GM12878 (cell line): ENCODE measurements around the gene TRABD.

Source experiments
- BMI1 ChIP-seq: fragments of 450-650 bp; IDR thresholded peaks from 2 replicates; pipeline ENCODE4 v1.6.1; 2016; ENCODE audit warnings: mild to moderate bottlenecking, moderate library complexity, borderline replicate concordance
- CHD1 ChIP-seq: IDR thresholded peaks from 2 replicates; pipeline ENCODE4 v1.6.1; 2012; ENCODE audit warnings: low read depth, low read length, improper control_type of control experiment
- EGR1 ChIP-seq, 2 experiments: IDR thresholded peaks; 1 replicate in 1 of 2; 2 replicates in 1 of 2; pipeline ENCODE4 v1.6.1; 2011 to 2012; ENCODE audit warnings: low read depth in 2 of 2, low read length in 2 of 2, borderline replicate concordance in 1 of 2, mild to moderate bottlenecking in 1 of 2, moderate library complexity in 1 of 2
- FOXM1 ChIP-seq: IDR thresholded peaks from 2 replicates; pipeline ENCODE4 v1.6.1; 2012; ENCODE audit warnings: low read depth, mild to moderate bottlenecking, inconsistent platforms, low read length, moderate library complexity
- POLR2AphosphoS5 ChIP-seq: IDR thresholded peaks from 2 replicates; pipeline ENCODE4 v1.6.1; 2011; ENCODE audit warnings: mild to moderate bottlenecking, low read length, inconsistent platforms
- SMC3 ChIP-seq: IDR thresholded peaks from 2 replicates; pipeline ENCODE4 v1.6.1; 2011; ENCODE audit warnings: low read length, improper control_type of control experiment, borderline replicate concordance
- TF ChIP-seq, protein P1 (sequence below), 3 experiments: IDR thresholded peaks in 2 of 3; conservative IDR thresholded peaks in 1 of 3; 2 replicates each; pipeline ENCODE4 v1.5.1; 2011; ENCODE audit warnings: low read depth in 3 of 3, low read length in 3 of 3, mild to moderate bottlenecking in 3 of 3, control low read depth in 2 of 3, moderate library complexity in 2 of 3, inconsistent platforms in 1 of 3, mixed read lengths in 1 of 3; ENCODE audit not compliant: control insufficient read depth in 2 of 3, insufficient read depth in 1 of 3; ENCODE audit errors: extremely low read depth in 1 of 3
- TF ChIP-seq, protein P2 (sequence below): fragments of 450-650 bp; IDR thresholded peaks from 2 replicates; pipeline ENCODE4 v1.6.1; 2017; ENCODE audit warnings: borderline replicate concordance
- TF ChIP-seq, protein P3 (sequence below): fragments of 450-650 bp; IDR thresholded peaks from 2 replicates; pipeline ENCODE4 v1.6.1; 2014; ENCODE audit warnings: mild to moderate bottlenecking

DNA sequence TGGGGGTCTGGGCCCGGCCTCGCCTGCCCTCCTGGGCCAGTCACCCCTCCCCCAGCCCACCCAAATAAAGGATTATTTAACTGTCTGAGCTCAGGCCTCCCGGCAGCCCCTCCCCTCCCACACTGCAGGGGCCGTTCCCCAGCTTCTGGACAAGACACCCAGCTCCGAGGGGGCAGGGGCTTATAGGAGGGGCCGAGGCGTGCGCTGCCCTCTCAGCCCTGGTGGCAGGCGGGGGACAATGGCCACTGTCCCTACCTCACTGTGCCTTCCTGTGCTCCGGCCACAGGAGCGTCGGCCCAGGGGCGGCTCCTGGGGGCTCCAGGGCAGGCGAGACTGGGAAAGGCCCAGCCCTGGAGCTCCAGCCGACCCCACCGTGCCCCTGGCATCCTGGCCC, 12.9 kb downstream of the TRABD start:
- TF ChIP-seq EGR1 (IDR thresholded peaks at IDR 0.05; ENCODE audit: borderline replicate concordance in 1 of 2, low read depth in 2 of 2, low read length in 2 of 2) = no peak
- TF ChIP-seq CHD1 = no peak
- TF ChIP-seq FOXM1 = no peak
- TF ChIP-seq SMC3 = no peak
- TF ChIP-seq, protein P1, sequence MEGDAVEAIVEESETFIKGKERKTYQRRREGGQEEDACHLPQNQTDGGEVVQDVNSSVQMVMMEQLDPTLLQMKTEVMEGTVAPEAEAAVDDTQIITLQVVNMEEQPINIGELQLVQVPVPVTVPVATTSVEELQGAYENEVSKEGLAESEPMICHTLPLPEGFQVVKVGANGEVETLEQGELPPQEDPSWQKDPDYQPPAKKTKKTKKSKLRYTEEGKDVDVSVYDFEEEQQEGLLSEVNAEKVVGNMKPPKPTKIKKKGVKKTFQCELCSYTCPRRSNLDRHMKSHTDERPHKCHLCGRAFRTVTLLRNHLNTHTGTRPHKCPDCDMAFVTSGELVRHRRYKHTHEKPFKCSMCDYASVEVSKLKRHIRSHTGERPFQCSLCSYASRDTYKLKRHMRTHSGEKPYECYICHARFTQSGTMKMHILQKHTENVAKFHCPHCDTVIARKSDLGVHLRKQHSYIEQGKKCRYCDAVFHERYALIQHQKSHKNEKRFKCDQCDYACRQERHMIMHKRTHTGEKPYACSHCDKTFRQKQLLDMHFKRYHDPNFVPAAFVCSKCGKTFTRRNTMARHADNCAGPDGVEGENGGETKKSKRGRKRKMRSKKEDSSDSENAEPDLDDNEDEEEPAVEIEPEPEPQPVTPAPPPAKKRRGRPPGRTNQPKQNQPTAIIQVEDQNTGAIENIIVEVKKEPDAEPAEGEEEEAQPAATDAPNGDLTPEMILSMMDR (IDR thresholded peaks at IDR 0.05 in 2 of 3, conservative IDR thresholded peaks at IDR 0.05 in 1 of 3; ENCODE audit: control insufficient read depth in 2 of 3, extremely low read depth in 1 of 3, insufficient read depth in 1 of 3, low read depth in 3 of 3, low read length in 3 of 3) = no peak
- TF ChIP-seq, protein P2, sequence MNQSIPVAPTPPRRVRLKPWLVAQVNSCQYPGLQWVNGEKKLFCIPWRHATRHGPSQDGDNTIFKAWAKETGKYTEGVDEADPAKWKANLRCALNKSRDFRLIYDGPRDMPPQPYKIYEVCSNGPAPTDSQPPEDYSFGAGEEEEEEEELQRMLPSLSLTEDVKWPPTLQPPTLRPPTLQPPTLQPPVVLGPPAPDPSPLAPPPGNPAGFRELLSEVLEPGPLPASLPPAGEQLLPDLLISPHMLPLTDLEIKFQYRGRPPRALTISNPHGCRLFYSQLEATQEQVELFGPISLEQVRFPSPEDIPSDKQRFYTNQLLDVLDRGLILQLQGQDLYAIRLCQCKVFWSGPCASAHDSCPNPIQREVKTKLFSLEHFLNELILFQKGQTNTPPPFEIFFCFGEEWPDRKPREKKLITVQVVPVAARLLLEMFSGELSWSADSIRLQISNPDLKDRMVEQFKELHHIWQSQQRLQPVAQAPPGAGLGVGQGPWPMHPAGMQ = no peak
- no peak for TF ChIP-seq BMI1
- TF ChIP-seq, protein P3, sequence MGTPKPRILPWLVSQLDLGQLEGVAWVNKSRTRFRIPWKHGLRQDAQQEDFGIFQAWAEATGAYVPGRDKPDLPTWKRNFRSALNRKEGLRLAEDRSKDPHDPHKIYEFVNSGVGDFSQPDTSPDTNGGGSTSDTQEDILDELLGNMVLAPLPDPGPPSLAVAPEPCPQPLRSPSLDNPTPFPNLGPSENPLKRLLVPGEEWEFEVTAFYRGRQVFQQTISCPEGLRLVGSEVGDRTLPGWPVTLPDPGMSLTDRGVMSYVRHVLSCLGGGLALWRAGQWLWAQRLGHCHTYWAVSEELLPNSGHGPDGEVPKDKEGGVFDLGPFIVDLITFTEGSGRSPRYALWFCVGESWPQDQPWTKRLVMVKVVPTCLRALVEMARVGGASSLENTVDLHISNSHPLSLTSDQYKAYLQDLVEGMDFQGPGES = no peak
- no peak for TF ChIP-seq POLR2AphosphoS5
